ENCODE data around the gene AGTR2.
"Not testable (repeated sequence)": the region's sequence is repeated elsewhere in the genome, so short reads cannot be mapped to it uniquely, and the experiment has no call there.

Gene AGTR2, protein sequence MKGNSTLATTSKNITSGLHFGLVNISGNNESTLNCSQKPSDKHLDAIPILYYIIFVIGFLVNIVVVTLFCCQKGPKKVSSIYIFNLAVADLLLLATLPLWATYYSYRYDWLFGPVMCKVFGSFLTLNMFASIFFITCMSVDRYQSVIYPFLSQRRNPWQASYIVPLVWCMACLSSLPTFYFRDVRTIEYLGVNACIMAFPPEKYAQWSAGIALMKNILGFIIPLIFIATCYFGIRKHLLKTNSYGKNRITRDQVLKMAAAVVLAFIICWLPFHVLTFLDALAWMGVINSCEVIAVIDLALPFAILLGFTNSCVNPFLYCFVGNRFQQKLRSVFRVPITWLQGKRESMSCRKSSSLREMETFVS

DNA sequence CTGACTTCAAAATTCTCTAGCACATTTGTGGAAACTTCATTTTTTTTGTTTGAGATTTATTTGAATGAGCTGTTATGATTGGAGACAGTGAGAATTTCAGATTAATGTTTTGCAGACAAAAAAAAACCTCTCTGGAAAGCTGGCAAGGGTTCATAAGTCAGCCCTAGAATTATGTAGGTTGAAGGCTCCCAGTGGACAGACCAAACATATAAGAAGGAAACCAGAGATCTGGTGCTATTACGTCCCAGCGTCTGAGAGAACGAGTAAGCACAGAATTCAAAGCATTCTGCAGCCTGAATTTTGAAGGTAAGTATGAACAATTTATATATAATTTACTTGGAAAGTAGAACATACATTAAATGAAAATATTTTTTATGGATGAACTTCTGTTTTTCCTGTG is at the start of gene AGTR2:
Gene AGTR2, plus strand, starts transcription at position 234 of the 400 bp plus-strand sequence. CDS start 1,537 bp downstream, outside the sequence.
- Mint-ChIP-seq H3K27me3 (no peaks in the 10 kb centered on the region), H3K27ac (no peak within 1 kb of the TSS), H3K36me3 (no peaks in the 10 kb centered on the region), H3K4me3 (no peak within 1 kb of the TSS), H3K9me3 (no peaks in the 10 kb centered on the region), H3K4me1 (no peaks in the 10 kb centered on the region)

DNA sequence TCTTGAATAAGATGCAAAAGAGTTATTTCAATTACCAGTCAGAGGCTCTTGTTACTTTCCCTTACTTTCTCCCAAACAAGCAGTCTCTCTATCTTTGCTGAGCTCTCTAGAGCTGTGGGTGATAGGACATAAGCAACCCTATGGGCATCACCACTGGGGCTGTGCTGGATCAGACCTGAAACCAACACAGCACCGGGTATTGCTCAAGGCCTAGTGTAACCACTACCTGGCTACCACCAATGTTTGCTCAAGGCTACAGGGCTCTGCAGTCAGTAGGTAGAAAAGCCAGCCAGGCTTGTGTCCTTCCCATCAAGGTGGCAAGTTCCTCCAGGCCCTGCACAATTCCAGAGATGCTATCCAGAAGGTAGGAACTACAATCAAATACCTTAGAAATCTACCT is 35.3 kb upstream of the AGTR2 start:
- Mint-ChIP-seq H3K9me3 (no peaks in the 10 kb centered on the region), H3K27ac (no peak overlapping the region), H3K4me3 (no peak overlapping the region), H3K27me3 (no peaks in the 10 kb centered on the region), H3K4me1 (no peaks in the 10 kb centered on the region), H3K36me3 (no peaks in the 10 kb centered on the region)

DNA sequence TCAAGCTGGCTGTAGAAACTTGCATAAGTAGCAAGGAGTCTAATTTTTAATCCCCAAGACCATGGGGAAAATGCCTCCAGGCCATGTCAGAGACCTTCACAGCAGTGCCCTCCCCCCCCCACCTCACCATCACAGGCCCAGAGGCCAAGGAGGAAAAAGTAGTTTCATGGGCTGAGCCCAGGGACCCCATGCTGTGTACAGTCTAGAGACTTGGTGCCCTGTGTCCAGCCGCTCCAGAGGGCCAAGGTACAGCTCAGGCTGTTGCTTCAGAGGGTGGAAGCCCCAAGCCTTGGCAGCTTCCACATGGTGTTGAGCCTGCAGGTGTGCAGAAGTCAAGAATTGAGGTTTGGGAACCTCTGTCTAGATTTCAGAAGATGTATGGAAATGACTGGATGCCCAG is 29.3 kb upstream of the AGTR2 start:
- H3K4me1 Mint-ChIP-seq, H3K9me3 Mint-ChIP-seq, H3K36me3 Mint-ChIP-seq, H3K27me3 Mint-ChIP-seq, H3K4me3 Mint-ChIP-seq, H3K27ac Mint-ChIP-seq: not testable (repeated sequence)

DNA sequence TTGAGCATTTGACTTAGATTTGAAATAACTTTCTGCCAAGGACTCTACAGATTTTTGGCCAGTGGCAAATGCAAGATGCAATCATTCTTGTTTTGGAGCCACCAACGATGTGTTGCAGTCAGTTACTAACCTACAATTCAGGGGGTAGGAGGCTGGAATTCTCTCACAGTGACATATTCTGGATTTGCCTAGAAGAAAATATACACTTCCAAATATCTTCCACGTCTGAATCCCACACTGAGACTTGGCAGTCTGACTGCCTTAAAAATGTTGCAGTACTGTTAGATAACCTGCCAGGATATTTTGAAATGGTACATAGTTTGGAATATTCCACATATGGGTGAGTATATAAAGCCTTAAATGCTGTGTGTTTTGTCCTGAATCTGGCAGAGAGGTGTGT is 27.6 kb upstream of the AGTR2 start:
- no peaks in the 10 kb centered on the region for H3K36me3 Mint-ChIP-seq
- no peaks in the 10 kb centered on the region for H3K9me3 Mint-ChIP-seq
- H3K4me1 Mint-ChIP-seq, result no peaks in the 10 kb centered on the region
- no peaks in the 10 kb centered on the region for H3K27me3 Mint-ChIP-seq
- no peak overlapping the region for H3K27ac Mint-ChIP-seq
- no peak overlapping the region for H3K4me3 Mint-ChIP-seq

DNA sequence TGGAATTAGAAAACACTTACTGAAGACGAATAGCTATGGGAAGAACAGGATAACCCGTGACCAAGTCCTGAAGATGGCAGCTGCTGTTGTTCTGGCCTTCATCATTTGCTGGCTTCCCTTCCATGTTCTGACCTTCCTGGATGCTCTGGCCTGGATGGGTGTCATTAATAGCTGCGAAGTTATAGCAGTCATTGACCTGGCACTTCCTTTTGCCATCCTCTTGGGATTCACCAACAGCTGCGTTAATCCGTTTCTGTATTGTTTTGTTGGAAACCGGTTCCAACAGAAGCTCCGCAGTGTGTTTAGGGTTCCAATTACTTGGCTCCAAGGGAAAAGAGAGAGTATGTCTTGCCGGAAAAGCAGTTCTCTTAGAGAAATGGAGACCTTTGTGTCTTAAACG is 2.4 kb downstream of the AGTR2 start:
- no peaks in the 10 kb centered on the region for H3K9me3 Mint-ChIP-seq
- no peaks in the 10 kb centered on the region for H3K4me1 Mint-ChIP-seq
- no peaks in the 10 kb centered on the region for H3K36me3 Mint-ChIP-seq
- H3K27me3 Mint-ChIP-seq, result no peaks in the 10 kb centered on the region
- H3K4me3 Mint-ChIP-seq, result no peak overlapping the region
- no peak overlapping the region for H3K27ac Mint-ChIP-seq

DNA sequence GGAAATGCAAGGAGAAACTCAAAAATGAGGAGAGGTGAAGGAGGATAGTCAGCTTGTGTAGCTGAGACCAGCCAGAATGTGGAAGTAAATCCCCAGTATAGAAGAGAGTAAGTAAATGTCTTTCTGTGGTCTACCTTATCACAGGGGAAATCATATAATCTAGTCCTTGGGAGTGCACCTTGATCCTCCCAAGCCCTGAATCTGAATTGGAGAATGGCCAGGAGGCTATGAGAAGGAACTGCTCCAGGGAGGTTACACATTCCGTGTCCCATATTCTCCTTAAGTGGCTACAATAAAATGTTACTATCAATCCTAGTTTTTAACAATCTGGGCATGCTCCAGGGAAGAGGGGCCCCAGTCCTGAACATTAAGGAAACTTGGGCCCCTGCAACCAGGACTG is 10.8 kb downstream of the AGTR2 start:
- no peaks in the 10 kb centered on the region for H3K36me3 Mint-ChIP-seq
- H3K4me3 Mint-ChIP-seq, result no peak overlapping the region
- H3K4me1 Mint-ChIP-seq, result no peaks in the 10 kb centered on the region
- no peaks in the 10 kb centered on the region for H3K9me3 Mint-ChIP-seq
- no peak overlapping the region for H3K27ac Mint-ChIP-seq
- no peaks in the 10 kb centered on the region for H3K27me3 Mint-ChIP-seq

DNA sequence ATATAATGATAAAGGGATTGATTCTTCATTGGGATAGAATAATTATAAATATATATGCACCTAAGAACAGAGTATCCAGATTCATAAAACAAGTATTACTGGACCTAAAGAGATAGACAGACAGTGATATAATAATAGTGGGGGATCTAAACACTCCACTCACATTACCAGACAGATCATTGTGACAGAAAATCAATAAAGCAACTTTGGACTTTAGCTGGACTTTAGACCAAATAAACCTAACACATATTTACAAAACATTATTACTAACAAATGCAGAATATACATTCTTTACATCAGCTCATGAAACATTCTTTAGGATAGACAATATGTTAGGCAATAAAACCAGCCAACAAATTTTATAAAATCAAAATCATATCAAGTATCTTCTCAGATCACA is 14.6 kb downstream of the AGTR2 start:
- Mint-ChIP-seq H3K4me1 (no peaks in the 10 kb centered on the region), H3K27me3 (no peaks in the 10 kb centered on the region), H3K9me3 (no peaks in the 10 kb centered on the region), H3K4me3 (no peak overlapping the region), H3K27ac (no peak overlapping the region), H3K36me3 (no peaks in the 10 kb centered on the region)

DNA sequence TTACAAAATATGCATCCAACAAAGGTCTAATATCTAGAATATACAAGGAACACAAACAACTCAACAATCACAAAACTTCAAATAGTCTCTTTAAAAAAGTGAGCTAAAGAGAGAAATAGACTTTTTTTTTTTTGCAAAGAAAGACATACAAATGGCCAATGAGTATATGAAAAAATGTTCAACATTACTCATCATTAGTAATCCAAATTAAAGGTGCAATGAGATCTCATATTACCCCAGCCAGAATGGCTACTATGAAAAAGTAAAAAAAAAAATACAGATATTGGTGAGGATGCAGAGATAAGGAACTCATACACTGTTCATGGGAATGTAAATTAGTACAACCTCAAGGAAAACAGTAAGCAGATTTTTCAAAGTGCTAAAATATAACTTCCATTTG is 24.1 kb downstream of the AGTR2 start:
- no peaks in the 10 kb centered on the region for H3K4me1 Mint-ChIP-seq
- H3K4me3 Mint-ChIP-seq, result no peak overlapping the region
- H3K27me3 Mint-ChIP-seq, result no peaks in the 10 kb centered on the region
- no peaks in the 10 kb centered on the region for H3K9me3 Mint-ChIP-seq
- no peak overlapping the region for H3K27ac Mint-ChIP-seq
- H3K36me3 Mint-ChIP-seq, result no peaks in the 10 kb centered on the region

DNA sequence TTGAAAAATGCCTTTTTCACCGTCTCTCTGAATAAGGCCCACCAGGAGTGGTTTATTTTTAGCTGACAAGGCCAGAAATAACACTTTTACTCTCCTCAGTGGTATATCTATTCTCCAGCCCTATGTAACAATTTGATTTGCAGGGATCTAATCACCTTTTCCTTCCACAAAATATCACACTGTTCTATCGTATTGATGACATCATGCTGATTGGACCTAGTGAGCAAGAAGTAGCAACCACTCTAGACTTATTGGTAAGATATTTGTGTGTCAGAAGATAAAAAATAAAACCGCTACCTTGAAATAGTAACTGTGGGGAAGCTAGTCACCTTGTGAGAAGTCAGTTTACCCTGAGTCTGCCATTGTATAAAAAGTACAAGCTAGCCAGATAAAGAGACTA is 27.7 kb downstream of the AGTR2 start:
- Mint-ChIP-seq H3K36me3 (no peaks in the 10 kb centered on the region), H3K27ac (no peak overlapping the region), H3K4me1 (no peaks in the 10 kb centered on the region), H3K4me3 (no peak overlapping the region), H3K9me3 (no peaks in the 10 kb centered on the region), H3K27me3 (no peaks in the 10 kb centered on the region)

DNA sequence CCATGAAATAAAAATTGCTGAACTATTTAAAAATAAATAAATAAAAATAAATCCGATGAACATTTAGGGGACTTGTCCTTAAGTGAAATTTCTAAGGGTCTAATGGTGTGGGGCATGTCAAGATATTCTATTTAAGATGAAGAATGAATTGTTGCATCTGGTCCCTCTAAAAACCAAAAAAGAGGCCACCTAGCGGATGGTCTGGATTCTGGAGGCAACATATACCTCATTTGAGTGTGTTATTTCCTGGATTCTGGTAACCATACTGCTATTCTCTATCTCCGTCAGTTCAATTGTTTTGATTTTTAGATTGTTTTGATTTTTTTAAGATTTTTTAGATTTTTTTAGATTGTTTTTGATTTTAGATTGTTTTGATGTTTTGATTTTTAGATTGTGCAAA is 28.3 kb downstream of the AGTR2 start:
- Mint-ChIP-seq H3K36me3 (no peaks in the 10 kb centered on the region), H3K9me3 (no peaks in the 10 kb centered on the region), H3K27me3 (no peaks in the 10 kb centered on the region), H3K27ac (no peak overlapping the region), H3K4me3 (no peak overlapping the region), H3K4me1 (no peaks in the 10 kb centered on the region)

DNA sequence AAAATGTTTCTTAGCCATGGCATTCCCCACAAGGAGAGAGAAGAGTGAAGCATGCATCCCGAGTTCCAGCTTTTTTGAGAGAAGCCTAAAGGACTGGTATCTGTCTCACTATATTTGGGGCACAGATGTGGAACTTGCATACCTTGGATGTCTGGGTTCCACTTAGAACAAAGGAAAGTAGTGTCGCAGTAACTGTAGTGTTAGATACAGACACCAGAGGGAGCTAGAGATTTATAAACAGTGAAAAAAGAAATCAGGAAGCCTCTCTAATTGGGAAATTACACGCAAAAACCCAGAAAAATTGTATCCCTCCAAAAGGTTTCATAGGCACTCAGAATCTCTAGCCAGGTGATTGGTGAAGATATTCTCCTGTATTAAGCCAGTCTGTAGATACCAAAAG is 34.4 kb downstream of the AGTR2 start:
- no peaks in the 10 kb centered on the region for H3K36me3 Mint-ChIP-seq
- H3K4me1 Mint-ChIP-seq, result no peaks in the 10 kb centered on the region
- H3K27me3 Mint-ChIP-seq, result no peaks in the 10 kb centered on the region
- H3K4me3 Mint-ChIP-seq, result no peak overlapping the region
- H3K9me3 Mint-ChIP-seq, result no peaks in the 10 kb centered on the region
- H3K27ac Mint-ChIP-seq, result no peak overlapping the region

DNA sequence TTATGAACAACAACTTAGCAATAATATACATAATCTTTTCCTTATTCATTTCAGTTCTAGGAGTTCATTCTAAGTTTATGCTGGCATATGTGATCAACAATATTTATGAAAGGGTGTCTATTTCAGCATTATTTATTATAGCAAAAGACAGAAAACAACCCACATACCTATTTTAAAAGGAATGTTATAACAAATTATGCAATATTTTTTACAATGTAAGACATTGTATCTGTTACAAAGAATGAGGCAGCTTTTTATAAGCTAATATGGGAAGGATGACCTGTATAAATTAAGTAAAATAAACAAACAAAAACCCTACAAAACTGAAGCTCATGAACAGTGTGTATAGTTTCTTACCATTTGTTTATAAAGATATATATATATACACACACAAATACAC is 42.7 kb downstream of the AGTR2 start:
- no peaks in the 10 kb centered on the region for H3K36me3 Mint-ChIP-seq
- no peak overlapping the region for H3K4me3 Mint-ChIP-seq
- no peaks in the 10 kb centered on the region for H3K27me3 Mint-ChIP-seq
- H3K4me1 Mint-ChIP-seq, result no peaks in the 10 kb centered on the region
- H3K9me3 Mint-ChIP-seq, result no peaks in the 10 kb centered on the region
- no peak overlapping the region for H3K27ac Mint-ChIP-seq

DNA sequence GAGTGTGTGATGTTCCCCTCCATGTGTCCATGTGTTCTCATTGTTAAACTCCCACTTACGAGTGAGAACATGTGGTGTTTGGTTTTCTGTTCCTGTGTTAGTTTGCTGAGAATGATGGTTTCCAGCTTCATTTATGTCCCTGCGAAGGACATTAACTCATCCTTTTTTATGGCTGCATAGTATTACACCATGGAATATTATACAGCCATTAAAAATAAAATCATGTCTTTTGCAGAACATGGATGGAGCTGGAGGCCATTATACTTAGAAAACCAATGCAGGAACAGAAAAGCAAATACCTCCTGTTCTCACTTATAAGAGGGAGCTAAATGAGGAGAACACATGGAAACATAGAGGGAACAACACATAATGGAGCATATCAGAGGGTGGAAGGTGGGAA is 46.5 kb downstream of the AGTR2 start:
- not testable (repeated sequence) for H3K4me3 Mint-ChIP-seq, H3K9me3 Mint-ChIP-seq, H3K4me1 Mint-ChIP-seq, H3K27me3 Mint-ChIP-seq, H3K27ac Mint-ChIP-seq, H3K36me3 Mint-ChIP-seq
